GM18951 (cell line): ENCODE measurements around the gene CNTNAP5.

Source experiments
- POLR2A ChIP-seq: IDR thresholded peaks from 4 replicates; pipeline ENCODE4 v1.6.1; 2011; ENCODE audit warnings: mild to moderate bottlenecking; ENCODE audit not compliant: insufficient read length, insufficient read depth; ENCODE audit errors: extremely low read depth
- in situ Hi-C: fragments of 300-500 bp; cut with MboI; formaldehyde crosslinking; loops from one replicate; pipeline ENCODE4 v1.12.0; 2022; ENCODE audit warnings: low sequenced_read_pairs, mixed read lengths, inconsistent platforms; ENCODE audit not compliant: unreplicated experiment

CNTNAP5 gene

GRCh38 chr2:124025171-124025580, at the start of gene CNTNAP5:
TSS of gene CNTNAP5 (plus strand) at chr2:124025287. CDS start at chr2:124025651, 364 bp downstream.
- in situ Hi-C loops: no loop called here
- TF ChIP-seq POLR2A: no peak

- in situ Hi-C loops: no loop called here
- no peak for TF ChIP-seq POLR2A
These were observed 48.9 kb upstream of the CNTNAP5 start for GRCh38 chr2:123976054-123976648.

- in situ Hi-C loops: no loop called here
These were observed 31.3 kb upstream of the CNTNAP5 start for GRCh38 chr2:123993728-123994323.

GRCh38 chr2:123999681-124000080, 25.4 kb upstream of the CNTNAP5 start:
- in situ Hi-C loops: no loop called here
- no peak for TF ChIP-seq POLR2A

More at GRCh38 chr2:123993728-123994323, 31.3 kb upstream of the CNTNAP5 start:
- no peak for TF ChIP-seq POLR2A

- in situ Hi-C loops: no loop called here
- no peak for TF ChIP-seq POLR2A
These were observed 23.2 kb upstream of the CNTNAP5 start for GRCh38 chr2:124001696-124002430.

GRCh38 chr2:124018890-124019289, 6.2 kb upstream of the CNTNAP5 start:
- in situ Hi-C loops: no loop called here
- TF ChIP-seq POLR2A: no peak

GRCh38 chr2:124024561-124025170, 421 bp upstream of the CNTNAP5 start:
- TF ChIP-seq POLR2A: no peak
- in situ Hi-C loops: no loop called here

GRCh38 chr2:124025891-124026434, 876 bp downstream of the CNTNAP5 start:
- no peak for TF ChIP-seq POLR2A
- in situ Hi-C loops: no loop called here

GRCh38 chr2:124026503-124026902, 1.4 kb downstream of the CNTNAP5 start:
- TF ChIP-seq POLR2A: no peak
- in situ Hi-C loops: no loop called here

GRCh38 chr2:124027182-124027581, 2.1 kb downstream of the CNTNAP5 start:
- no peak for TF ChIP-seq POLR2A
- in situ Hi-C loops: no loop called here

- TF ChIP-seq POLR2A: no peak
- in situ Hi-C loops: no loop called here
These were observed 7.7 kb downstream of the CNTNAP5 start for GRCh38 chr2:124032799-124033198.

GRCh38 chr2:124034265-124034664, 9.2 kb downstream of the CNTNAP5 start:
- TF ChIP-seq POLR2A: no peak
- in situ Hi-C loops: no loop called here

GRCh38 chr2:124035001-124035400, 9.9 kb downstream of the CNTNAP5 start:
- in situ Hi-C loops: no loop called here
- TF ChIP-seq POLR2A: no peak

GRCh38 chr2:124039032-124039431, 13.9 kb downstream of the CNTNAP5 start:
- no peak for TF ChIP-seq POLR2A
- in situ Hi-C loops: no loop called here
